ENCODE data around the gene TNRC18.

DNA sequence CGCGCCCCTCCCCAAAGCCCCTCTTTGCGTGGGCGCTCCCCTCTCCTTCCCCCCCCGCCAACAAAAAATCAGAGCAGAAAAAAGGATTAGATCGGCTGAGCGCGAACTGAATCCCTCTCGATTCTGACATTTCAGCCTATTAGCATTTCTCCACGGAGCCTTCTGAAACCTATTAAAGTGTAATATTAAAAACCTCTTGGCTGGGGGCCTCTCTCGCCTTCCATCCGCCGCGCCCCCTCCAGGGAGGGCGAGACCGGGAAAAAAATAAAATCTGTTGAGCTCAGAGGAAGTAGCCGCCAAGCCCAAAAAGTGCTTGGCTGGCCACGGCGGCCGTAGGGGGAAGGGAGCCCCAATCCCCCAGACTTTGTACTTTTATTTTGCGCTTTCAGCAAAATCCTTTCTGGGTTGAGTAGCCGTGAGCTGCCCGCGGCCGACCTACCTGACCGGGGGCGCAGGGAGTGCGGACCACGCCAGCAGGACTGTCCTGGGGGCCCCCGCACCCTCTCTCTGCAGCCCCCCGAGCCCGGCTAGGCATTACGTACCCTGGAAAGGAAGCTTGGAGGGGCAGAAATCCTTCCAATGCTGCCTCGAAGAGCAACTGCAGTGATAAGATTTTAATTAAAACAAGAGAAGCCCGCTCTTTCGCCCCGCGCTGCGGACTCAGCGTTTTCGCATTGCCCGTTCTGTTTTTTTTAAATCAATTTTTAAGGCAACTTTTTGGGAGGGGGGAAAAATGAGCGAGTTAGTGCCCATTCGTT is 1.3 kb upstream of the TNRC18 start:
- TF ChIP-seq SUZ12 (IDR thresholded peaks at IDR 0.05; ENCODE audit: extremely low read depth, insufficient read depth, insufficient read length) (peak; percentile 45), YY1 (IDR thresholded peaks at IDR 0.05; ENCODE audit: insufficient read depth, insufficient read length) (no peak)

Data from NT2/D1 (cell line).